Measurements from ENCODE around the gene CAPN9.

The CAPN9 gene

GRCh38 chr1:230768903-230769570, 21.8 kb downstream of the CAPN9 start:
- no peak for DNase-seq

- DNase-seq = no peak
Observed at GRCh38 chr1:230770317-230770716, 23.1 kb downstream of the CAPN9 start.

DNA sequence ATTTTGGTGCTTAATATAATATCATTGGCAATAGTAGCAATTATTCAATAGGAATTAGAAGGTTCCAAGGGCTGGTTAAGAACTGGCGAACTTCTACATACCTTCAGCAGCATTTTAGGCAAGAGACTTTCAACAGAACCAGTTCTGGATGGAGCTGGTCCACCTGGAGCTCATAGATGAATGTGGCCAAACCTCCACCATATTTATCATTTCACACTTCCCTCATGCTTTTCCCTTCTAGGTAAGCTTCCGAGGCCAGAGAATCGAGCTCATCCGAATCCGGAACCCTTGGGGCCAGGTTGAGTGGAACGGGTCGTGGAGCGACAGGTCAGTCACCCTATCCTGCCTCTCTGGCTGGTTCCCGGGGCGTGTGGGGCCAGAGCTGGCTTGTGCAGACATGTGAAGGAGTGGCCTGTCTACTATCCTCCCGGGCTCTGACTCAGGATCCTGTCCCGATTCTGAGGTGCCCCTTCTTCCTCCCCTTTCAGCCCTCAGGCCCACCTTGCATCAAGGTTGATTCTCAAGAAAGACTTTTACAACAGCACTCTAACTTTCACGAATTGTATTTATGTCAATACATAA, 24.7 kb downstream of the CAPN9 start:
- DNase-seq = no peak

DNA sequence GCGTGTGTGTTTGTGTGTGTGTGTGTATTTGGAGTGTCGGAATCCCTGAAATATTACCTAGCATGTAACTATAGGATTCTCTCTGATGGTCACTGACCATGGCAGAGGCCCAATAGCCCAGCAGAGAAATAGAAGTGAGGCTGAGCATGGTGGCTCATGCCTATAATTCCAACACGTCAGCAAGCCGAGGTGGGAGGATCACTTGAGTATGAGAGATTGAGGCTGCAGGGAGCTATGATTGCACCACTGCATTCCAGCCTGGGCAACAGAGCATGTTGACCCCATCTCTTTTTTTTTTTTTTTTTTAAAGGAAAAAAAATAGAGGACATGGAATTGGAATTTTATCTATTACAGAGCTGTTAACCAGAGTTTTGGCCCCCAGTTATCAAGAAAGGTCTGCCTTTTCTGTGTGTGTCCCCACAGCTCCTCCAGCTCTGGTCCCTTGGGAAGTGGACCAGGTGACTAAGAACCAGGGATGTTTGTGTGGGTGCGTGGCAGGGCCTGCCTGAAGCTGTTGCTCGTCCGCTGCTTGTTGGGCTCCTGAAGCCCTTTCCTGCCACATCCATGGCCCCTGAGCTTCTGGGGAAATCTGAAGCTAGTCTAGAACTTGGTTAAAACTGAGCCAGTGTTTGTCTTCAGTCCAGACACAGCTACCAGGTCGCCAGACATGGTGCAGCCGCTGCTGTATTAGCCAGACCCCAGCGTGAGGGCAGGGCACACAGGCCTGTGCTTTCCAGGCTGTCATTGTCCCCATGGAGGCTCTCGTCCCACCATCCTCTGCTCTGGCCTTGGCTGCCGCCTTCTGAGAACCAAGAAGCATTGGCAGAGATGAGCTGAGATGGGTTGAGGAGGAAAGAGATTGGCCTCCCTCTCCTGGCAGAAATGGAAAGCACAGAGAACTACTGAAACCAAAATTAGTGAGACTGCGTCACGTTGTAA, 25.5 kb downstream of the CAPN9 start:
- DNase-seq = peak in 56 of 58 donors; percentile 10 to 87 (median 66)

GRCh38 chr1:230773396-230774033, 26.3 kb downstream of the CAPN9 start:
- DNase-seq = peak in 1 of 58 donors; percentile 35

DNA sequence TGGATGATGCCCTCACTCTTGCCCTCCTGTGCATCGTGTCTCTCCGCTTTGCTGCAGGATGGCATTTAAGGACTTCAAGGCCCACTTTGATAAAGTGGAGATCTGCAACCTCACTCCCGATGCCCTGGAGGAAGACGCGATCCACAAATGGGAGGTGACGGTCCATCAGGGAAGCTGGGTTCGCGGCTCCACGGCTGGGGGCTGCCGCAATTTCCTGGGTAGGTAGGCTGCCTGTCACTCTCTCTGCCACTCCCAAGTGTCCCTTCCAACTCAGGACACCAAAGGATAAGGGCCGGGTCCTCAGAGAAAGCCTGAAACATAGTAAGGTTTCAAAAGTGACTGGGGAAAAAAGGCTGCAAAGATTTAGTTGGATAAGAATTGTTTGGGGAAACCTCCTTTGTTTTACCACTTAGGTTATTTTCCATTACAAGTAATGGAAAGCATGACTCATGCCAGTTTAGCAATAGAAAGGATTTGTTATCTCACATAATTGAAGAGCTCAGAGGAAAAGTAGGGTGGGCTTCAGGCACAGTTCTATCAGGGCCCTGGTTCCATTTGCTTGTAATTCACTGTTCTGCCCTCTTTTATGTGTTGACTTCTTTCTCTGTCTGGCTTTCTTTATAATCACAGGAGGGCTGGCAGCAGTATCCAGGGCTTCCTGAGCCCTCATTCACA, 31.9 kb downstream of the CAPN9 start:
- no peak for DNase-seq

GRCh38 chr1:230781131-230781530, 33.9 kb downstream of the CAPN9 start:
- no peak for DNase-seq

DNA sequence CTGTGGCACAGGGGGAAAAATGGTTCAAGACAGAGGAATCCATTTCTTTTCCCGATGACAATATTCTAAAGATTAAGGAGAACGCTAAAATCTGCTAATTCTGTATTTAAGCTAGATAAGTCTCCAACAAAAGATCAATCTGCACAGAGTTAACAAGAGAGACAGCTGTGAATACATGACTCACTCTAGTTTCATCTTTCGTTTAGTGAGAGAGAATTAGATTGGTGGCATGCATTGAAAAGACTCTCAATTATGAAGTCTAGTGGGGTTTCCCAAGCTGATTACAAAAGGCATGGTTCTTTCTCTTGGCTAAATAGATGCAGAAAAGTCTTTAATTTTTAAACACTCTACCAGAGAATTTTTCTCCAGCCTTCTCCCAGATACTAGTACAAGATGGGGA, 34.4 kb downstream of the CAPN9 start:
- no peak for DNase-seq

GRCh38 chr1:230784163-230784562, 37.0 kb downstream of the CAPN9 start:
- no peak for DNase-seq

- no peak for DNase-seq
Observed at GRCh38 chr1:230785636-230786384, 38.6 kb downstream of the CAPN9 start.

DNA sequence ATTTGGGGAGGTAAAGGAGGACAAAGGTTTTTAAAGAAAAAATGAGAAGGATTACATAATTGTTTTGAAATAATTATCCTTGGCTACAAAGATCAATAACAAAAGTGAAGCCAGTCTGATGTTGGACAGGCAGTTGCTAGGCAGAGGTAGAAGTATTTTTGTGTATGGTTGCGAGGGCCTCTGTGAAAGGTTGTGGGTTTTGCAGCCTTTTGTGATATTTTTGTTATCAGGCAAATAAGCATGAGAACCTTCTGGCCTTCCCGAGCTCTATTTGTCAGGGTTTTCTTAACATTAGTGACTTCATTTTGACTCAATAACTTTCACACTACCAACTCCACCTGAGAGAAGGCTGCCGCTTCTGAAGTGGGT, 39.2 kb downstream of the CAPN9 start:
- DNase-seq = no peak

- no peak for DNase-seq
Observed at GRCh38 chr1:230787471-230787870, 40.3 kb downstream of the CAPN9 start.

DNA sequence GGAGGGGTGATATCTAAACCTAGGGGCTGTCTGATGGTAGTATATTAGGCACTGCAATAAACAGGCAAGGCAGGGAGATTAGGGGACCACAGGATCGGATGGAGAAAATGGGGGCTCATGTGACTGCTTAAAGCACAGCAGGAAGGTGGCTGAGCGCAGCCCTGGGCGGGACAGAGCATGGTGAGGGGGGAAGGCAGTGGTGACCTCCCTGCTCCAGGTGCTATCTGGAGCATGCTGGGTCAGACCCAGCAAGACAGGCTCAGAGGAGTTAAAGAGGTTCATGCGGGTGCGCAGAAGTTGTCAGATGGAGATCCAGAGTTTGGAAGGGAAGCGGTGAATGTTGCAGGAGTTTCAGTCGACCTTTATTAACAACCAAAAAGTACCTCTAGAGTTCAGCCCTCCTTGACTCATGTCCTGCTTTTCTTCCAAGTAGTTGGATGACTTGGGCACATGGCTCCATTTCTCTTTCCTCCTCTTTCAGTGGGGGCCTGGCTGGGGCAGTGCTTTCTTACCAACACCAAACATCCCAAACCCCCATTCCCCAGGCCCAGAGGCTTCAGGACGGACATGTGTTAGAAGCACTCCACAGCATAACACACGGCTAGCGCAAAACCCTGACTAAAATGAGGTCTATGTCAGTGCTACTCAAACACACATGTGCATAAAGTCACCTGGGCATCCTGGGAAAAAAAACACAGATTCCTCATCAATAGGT, 41.5 kb downstream of the CAPN9 start:
- DNase-seq = no peak

GRCh38 chr1:230790026-230790425, 42.8 kb downstream of the CAPN9 start:
- no peak for DNase-seq

- no peak for DNase-seq
Observed at GRCh38 chr1:230791986-230792564, 44.9 kb downstream of the CAPN9 start.

GRCh38 chr1:230792691-230793462, 45.7 kb downstream of the CAPN9 start:
- no peak for DNase-seq

DNA sequence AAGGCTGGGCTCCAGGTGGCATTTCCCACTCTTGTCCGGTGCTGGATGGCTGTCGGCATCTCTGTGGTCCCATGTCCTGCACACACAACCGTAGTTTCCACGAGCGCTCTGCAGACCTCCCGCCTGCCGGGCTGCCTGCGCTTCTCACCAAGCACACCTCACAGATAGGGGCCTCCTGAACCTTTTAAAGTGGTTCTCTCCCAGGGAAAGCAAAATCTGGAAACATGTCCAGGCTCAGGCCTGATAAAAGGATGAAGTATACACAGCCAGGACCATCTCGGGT, 46.2 kb downstream of the CAPN9 start:
- DNase-seq = no peak

DNA sequence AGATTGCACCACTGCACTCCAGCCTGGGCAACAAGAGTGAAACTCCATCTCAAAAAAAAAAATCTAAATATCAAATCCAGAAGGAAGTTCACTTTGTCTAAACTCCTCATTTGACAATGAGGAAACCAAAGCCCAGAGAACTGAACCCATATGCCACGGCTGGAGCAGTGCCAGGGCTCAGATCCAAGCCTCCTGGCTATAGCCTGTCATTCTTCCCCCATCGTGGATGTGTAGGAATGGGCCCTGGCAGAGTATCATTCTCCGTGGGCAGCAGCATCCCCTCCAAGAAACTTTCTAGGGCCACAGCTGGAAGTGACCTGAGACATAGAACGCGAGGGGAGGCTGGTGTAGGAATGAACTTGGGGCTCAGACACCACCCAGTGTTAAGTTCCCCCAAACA, 47.2 kb downstream of the CAPN9 start:
- peak in 9 of 58 donors; percentile 3 to 78 (median 11) for DNase-seq

Measured in anterior cingulate cortex (tissue), 58 donors.